HL-60 (cell line): ENCODE measurements around the gene NBEAL1.
"Not testable (repeated sequence)": the region's sequence is repeated elsewhere in the genome, so short reads cannot be mapped to it uniquely, and the experiment has no call there.

Experiments
- DNase-seq, 2 experiments: peaks; one replicate each; pipeline ENCODE4 v3.0.0-alpha.2; 2010 to 2020; ENCODE audit warnings: low read depth in 1 of 2, low spot score in 1 of 2
- H3K27ac ChIP-seq: fragments of 250-450 bp; sonication (Bioruptor Pico); replicated peaks from 2 replicates; pipeline ENCODE4 v1.5.1; 2020; ENCODE audit warnings: mild to moderate bottlenecking, moderate library complexity
- H3K27me3 ChIP-seq: fragments of 250-450 bp; sonication (Bioruptor Pico); 2 replicates; pipeline ENCODE4 v1.5.1; 2021; ENCODE audit warnings: mild to moderate bottlenecking, moderate library complexity; ENCODE audit not compliant: insufficient read depth, poor library complexity, severe bottlenecking
- H3K4me3 ChIP-seq: replicated peaks from 2 replicates; pipeline ENCODE4 v1.5.1; 2011; ENCODE audit warnings: mild to moderate bottlenecking, control low read depth, low read length; ENCODE audit not compliant: insufficient read depth
- GABPA ChIP-seq: IDR thresholded peaks from 2 replicates; pipeline ENCODE4 v1.6.1; 2012; ENCODE audit warnings: low read depth
- POLR2AphosphoS5 ChIP-seq: IDR thresholded peaks from 2 replicates; pipeline ENCODE4 v1.6.1; 2012; ENCODE audit warnings: low read depth
- SPI1 ChIP-seq: IDR thresholded peaks from 2 replicates; pipeline ENCODE4 v1.6.1; 2012; ENCODE audit warnings: low read depth, mild to moderate bottlenecking, borderline replicate concordance
- TF ChIP-seq, protein P1 (sequence below): IDR thresholded peaks from 2 replicates; pipeline ENCODE4 v1.6.1; 2012; ENCODE audit warnings: low read depth; ENCODE audit not compliant: insufficient replicate concordance
- TF ChIP-seq, protein P2 (sequence below): IDR thresholded peaks from one replicate; pipeline ENCODE4 v1.5.1; 2011; ENCODE audit warnings: low read length, control low read depth, inconsistent platforms; ENCODE audit not compliant: insufficient read depth

The NBEAL1 gene

DNA sequence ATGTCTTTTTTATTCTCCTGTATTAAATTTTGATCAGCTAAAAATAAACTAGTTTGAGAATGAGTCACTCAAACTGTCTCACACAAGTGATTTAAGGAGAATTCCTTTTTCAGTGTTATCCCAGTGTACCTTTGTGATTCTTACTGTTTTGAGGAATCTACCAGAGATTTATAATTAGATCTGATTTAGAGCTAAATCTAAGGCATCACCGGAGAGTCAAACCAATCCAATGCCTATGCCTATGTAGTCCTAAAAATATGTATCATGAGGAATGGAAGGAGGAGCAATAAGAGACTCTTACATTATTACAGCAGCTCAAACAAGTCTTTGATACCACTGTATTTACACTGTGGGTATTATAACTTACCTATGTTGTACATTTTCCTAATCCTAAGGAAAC, 160.7 kb downstream of the NBEAL1 start:
- DNase-seq = no peak
- H3K27me3 ChIP-seq = no peaks in the 10 kb centered on the region
- TF ChIP-seq GABPA (no peak), SPI1 (no peak), POLR2AphosphoS5 (no peak)
- TF ChIP-seq, protein P1, sequence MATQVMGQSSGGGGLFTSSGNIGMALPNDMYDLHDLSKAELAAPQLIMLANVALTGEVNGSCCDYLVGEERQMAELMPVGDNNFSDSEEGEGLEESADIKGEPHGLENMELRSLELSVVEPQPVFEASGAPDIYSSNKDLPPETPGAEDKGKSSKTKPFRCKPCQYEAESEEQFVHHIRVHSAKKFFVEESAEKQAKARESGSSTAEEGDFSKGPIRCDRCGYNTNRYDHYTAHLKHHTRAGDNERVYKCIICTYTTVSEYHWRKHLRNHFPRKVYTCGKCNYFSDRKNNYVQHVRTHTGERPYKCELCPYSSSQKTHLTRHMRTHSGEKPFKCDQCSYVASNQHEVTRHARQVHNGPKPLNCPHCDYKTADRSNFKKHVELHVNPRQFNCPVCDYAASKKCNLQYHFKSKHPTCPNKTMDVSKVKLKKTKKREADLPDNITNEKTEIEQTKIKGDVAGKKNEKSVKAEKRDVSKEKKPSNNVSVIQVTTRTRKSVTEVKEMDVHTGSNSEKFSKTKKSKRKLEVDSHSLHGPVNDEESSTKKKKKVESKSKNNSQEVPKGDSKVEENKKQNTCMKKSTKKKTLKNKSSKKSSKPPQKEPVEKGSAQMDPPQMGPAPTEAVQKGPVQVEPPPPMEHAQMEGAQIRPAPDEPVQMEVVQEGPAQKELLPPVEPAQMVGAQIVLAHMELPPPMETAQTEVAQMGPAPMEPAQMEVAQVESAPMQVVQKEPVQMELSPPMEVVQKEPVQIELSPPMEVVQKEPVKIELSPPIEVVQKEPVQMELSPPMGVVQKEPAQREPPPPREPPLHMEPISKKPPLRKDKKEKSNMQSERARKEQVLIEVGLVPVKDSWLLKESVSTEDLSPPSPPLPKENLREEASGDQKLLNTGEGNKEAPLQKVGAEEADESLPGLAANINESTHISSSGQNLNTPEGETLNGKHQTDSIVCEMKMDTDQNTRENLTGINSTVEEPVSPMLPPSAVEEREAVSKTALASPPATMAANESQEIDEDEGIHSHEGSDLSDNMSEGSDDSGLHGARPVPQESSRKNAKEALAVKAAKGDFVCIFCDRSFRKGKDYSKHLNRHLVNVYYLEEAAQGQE = no peak
- TF ChIP-seq, protein P2, sequence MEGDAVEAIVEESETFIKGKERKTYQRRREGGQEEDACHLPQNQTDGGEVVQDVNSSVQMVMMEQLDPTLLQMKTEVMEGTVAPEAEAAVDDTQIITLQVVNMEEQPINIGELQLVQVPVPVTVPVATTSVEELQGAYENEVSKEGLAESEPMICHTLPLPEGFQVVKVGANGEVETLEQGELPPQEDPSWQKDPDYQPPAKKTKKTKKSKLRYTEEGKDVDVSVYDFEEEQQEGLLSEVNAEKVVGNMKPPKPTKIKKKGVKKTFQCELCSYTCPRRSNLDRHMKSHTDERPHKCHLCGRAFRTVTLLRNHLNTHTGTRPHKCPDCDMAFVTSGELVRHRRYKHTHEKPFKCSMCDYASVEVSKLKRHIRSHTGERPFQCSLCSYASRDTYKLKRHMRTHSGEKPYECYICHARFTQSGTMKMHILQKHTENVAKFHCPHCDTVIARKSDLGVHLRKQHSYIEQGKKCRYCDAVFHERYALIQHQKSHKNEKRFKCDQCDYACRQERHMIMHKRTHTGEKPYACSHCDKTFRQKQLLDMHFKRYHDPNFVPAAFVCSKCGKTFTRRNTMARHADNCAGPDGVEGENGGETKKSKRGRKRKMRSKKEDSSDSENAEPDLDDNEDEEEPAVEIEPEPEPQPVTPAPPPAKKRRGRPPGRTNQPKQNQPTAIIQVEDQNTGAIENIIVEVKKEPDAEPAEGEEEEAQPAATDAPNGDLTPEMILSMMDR = no peak
- H3K4me3 ChIP-seq = no peak overlapping the region
- no peak overlapping the region for H3K27ac ChIP-seq

DNA sequence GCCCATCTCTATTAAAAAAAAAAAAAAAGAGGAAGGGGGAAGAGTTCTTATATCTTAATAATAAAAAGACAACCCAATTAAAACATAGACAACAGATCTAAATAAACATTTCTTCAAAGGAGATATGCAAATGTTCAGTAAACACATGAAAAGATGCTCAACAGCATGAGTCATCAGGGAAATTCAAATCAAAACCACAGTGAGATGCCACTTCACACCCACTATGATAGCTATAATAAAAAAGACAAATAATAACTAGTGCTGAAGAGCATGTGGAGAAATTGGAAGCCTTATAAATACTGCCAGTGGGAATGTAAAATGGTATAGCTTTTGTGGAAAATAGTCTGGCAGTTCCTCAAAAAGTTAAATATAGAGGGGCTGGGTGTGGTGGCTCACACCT, 162.7 kb downstream of the NBEAL1 start:
- TF ChIP-seq SPI1 (no peak), POLR2AphosphoS5 (no peak), GABPA (no peak)
- TF ChIP-seq, protein P1 = no peak
- TF ChIP-seq, protein P2 = no peak
- Histone ChIP-seq H3K4me3 (no peak overlapping the region), H3K27me3 (no peaks in the 10 kb centered on the region), H3K27ac (no peak overlapping the region)
- no peak for DNase-seq

DNA sequence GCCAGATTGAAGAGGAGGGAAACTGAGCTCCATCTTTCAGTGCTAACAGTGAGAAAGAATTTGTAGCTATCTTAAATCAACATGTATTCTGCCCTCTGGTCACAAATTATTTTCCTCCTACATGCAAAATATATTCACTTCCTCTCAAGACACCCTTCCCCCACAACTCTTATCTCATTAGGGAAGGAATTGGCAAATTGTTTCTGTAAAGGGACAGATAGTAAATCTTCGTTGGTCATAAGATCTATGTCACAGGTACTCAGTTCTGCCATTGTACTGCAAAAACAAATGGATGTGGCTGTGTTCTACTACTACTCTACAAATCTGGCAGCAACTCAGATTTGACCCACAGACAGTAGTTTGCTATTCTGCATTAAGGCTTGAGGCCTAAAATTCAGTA, 171.2 kb downstream of the NBEAL1 start:
- H3K27me3 ChIP-seq = no peaks in the 10 kb centered on the region
- DNase-seq = no peak
- no peak for TF ChIP-seq POLR2AphosphoS5
- TF ChIP-seq, protein P1 = no peak
- peak; percentile 25; the same call in 1 of the 2 replicates for TF ChIP-seq SPI1

DNA sequence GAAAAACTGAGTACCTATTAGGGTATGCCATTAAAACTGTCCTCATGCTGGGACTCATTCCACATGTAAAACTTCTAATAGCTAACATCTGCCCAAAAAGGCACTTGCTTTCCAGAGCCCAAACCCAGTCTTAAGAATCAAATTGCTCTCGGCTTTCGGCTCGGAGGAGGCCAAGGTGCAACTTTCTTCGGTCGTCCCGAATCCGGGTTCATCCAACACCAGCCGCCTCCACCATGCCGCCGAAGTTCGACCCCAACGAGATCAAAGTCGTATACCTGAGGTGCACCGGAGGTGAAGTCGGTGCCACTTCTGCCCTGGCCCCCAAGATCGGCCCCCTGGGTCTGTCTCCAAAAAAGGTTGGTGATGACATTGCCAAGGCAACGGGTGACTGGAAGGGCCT, 175.9 kb downstream of the NBEAL1 start:
- H3K27ac ChIP-seq, H3K27me3 ChIP-seq, H3K4me3 ChIP-seq, DNase-seq: not testable (repeated sequence)

More for the DNA sequence above, 171.2 kb downstream of the NBEAL1 start:
- Histone ChIP-seq H3K4me3 (no peak overlapping the region), H3K27ac (no peak overlapping the region)

DNA sequence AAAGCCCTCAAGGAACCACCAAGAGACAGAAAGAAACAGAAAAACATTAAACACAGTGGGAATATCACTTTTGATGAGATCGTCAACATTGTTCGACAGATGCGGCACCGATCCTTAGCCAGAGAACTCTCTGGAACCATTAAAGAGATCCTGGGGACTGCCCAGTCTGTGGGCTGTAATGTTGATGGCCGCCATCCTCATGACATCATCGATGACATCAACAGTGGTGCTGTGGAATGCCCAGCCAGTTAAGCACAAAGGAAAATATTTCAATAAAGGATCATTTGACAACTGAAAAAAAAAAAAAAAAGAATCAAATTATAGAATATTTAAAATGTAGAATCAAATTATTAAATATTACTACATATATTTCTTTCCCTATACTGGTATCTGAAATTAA, 176.4 kb downstream of the NBEAL1 start:
- H3K27me3 ChIP-seq, H3K4me3 ChIP-seq, DNase-seq, H3K27ac ChIP-seq: not testable (repeated sequence)
